Mesothelial cell of epicardium (in vitro differentiated cells): ENCODE results near the gene DGKD. TPM values are rescaled to one million over a fixed set of nuclear protein-coding genes. Genes with fewer than 3 reads are reported as not detected.

Experiments used
- DNase-seq, 2 experiments: peaks; one replicate each; pipeline ENCODE4 v3.0.0; 2021; ENCODE audit warnings: low spot score in 2 of 2; ENCODE audit not compliant: unreplicated experiment in 2 of 2
- H3K27ac Mint-ChIP-seq: 2 replicates; pipeline ENCODE4 v1.8.0; 2021; ENCODE audit warnings: mixed read lengths
- H3K27me3 Mint-ChIP-seq: 2 replicates; pipeline ENCODE4 v1.8.0; 2021; ENCODE audit warnings: low read depth, mixed read lengths
- H3K36me3 Mint-ChIP-seq: 2 replicates; pipeline ENCODE4 v1.8.0; 2021; ENCODE audit warnings: mixed read lengths
- H3K4me1 Mint-ChIP-seq: 2 replicates; pipeline ENCODE4 v1.8.0; 2021; ENCODE audit warnings: mixed read lengths
- H3K4me3 Mint-ChIP-seq: 2 replicates; pipeline ENCODE4 v1.8.0; 2021; ENCODE audit warnings: mild to moderate bottlenecking, moderate library complexity, mixed read lengths
- H3K9me3 Mint-ChIP-seq: 2 replicates; pipeline ENCODE4 v1.8.0; 2021; ENCODE audit warnings: mixed read lengths
- total RNA-seq: library from RNA; stranded (reverse); gene quantifications from 3 replicates; pipeline ENCODE4 v1.2.1, GENCODE V29; 2021
- TF ChIP-seq, protein P1 (sequence below): fragments of 200-600 bp; sonication (generic); IDR thresholded peaks from one replicate; pipeline ENCODE4 v1.5.0; 2021; ENCODE audit warnings: antibody characterized with exemption; ENCODE audit not compliant: unreplicated experiment

The DGKD gene
- total RNA-seq, 1 donor from 2014 or later, result 64.5 TPM

DNA sequence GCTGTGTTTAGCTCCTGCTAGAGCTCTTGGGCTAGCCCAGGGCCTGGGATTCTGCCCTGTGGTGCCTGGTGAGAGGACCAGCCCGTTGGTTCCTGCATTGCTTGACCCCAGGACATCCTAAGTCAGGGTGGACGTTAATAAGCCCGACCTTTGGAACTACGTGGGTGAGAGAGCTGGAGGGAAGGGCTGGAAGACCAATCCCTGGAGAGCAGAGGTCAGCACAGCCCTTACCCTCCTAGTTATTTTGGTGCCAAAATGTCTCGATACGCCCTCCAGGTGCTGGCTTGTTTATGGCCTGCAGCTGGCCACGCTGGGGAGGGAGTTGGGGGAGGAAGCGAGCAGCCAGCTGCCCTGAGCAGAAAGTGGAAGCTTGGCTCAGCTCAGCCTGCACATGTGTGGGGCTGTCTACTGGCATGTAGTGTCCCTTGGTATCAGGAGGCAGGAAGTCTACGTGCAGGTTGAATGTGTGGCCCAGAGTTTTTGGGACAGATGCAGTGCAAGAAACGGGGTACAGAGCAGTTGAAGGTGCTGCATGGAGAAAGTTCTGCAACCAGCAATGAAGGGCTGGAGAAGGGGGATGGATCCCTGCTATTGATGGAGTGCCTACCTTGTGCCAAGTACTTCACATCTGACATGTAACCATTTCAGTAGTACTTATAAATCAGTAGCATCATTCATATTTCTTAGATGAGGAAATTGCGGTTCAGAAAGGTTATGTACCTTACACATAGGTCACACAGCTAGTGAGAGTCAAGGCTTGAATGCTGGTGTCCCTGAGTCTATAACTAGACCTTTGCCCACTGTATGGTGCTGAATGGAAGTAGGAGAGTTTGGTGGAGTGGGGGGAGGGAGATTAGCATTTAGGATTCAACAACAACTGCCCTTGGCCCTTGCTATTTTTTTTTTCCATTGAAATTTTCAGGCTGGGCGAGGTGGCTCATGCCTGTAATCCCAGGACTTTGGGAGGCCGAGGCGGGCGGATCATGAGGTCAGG, 5.0 kb upstream of the DGKD start:
- H3K36me3 Mint-ChIP-seq, result no peaks in the 10 kb centered on the region
- H3K4me3 Mint-ChIP-seq, result no peak overlapping the region
- TF ChIP-seq, protein P1, sequence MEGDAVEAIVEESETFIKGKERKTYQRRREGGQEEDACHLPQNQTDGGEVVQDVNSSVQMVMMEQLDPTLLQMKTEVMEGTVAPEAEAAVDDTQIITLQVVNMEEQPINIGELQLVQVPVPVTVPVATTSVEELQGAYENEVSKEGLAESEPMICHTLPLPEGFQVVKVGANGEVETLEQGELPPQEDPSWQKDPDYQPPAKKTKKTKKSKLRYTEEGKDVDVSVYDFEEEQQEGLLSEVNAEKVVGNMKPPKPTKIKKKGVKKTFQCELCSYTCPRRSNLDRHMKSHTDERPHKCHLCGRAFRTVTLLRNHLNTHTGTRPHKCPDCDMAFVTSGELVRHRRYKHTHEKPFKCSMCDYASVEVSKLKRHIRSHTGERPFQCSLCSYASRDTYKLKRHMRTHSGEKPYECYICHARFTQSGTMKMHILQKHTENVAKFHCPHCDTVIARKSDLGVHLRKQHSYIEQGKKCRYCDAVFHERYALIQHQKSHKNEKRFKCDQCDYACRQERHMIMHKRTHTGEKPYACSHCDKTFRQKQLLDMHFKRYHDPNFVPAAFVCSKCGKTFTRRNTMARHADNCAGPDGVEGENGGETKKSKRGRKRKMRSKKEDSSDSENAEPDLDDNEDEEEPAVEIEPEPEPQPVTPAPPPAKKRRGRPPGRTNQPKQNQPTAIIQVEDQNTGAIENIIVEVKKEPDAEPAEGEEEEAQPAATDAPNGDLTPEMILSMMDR, result no peak
- peaks cover 19% of the 10 kb centered on the region for H3K4me1 Mint-ChIP-seq
- no peak for DNase-seq
- no peaks in the 10 kb centered on the region for H3K9me3 Mint-ChIP-seq
- H3K27ac Mint-ChIP-seq, result no peak overlapping the region
- H3K27me3 Mint-ChIP-seq, result peaks cover 44% of the 10 kb centered on the region

DNA sequence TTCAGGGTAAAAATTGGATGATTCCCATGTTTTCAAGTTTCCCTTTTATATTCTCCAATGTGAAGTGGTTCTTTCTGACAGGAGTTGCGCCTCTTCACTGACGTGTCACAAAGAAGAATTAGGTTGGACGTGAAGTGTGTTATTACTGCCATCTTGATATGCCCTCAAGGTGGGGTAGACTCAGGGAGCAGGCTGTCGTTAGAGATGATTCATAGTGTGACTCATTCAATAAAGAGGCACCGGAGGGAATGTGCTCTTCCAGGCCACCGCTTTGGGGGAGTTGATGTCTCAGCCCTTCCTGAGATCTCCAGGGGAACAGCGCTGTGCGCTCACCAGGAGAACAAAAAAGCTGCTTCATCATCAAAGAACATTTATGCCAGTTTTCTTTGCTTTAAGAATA, 3.6 kb upstream of the DGKD start:
- DNase-seq, result no peak
- Mint-ChIP-seq H3K9me3 (no peaks in the 10 kb centered on the region), H3K4me1 (peaks cover 25% of the 10 kb centered on the region), H3K27me3 (peaks cover 42% of the 10 kb centered on the region), H3K27ac (no peak overlapping the region), H3K36me3 (no peaks in the 10 kb centered on the region), H3K4me3 (no peak overlapping the region)
- TF ChIP-seq, protein P1, result no peak

DNA sequence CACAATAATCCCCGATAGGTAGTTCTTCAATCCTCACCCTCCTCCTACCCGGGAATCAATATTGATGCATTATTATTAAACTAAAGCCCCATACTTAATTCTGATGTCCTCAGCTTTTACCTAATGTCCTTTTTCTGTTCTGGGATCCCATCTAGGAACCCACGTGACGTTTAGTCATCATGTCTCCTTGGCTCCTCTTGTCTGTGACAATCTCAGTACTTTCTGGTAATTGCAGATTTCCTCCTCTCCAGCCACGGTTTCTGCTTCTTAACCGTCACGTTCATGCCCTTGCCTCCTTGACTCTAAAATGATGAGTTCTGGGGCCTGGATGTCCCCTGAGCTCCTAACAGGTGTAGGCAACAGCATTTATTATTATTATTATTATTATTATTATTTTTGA, 2.9 kb upstream of the DGKD start:
- Mint-ChIP-seq H3K36me3 (no peaks in the 10 kb centered on the region), H3K27me3 (peaks cover 39% of the 10 kb centered on the region), H3K9me3 (no peaks in the 10 kb centered on the region), H3K4me3 (no peak overlapping the region), H3K4me1 (peaks cover 32% of the 10 kb centered on the region), H3K27ac (no peak overlapping the region)
- TF ChIP-seq, protein P1, result no peak
- DNase-seq, result no peak

DNA sequence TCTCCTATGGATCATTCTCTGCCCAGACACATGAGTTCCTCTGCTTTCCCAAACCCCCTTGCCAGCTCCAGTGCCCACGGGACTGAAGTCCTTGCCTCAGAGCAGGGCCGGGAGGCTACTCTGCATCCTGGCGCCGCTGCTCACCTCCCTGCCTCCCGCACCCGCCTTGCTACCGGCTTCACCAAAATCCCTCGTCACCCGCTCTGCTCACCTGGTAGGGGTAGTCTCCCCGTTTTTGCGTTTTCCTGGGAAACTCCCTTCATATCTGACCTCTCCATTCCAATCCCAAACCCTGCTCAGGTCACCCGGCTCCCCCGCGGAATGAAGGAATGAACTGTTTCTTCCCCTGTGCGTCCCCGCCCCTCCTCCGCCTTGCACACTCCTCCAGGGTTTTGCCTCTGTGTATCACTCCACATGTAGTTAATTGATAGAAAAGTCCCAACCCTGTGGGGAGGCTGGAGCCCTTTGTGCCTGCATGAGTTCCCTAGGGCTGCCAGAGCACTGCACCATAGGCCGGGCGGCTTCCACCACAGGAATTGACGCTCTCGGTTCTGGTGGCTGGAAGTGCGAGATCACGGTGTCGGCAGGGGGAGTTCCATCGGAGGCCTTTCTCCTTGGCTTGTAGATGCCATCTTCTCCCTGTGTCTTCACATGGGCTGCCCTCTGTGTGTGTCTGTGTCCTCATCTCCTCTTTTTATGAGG, 2.0 kb upstream of the DGKD start:
- Mint-ChIP-seq H3K9me3 (no peaks in the 10 kb centered on the region), H3K4me3 (no peak overlapping the region), H3K4me1 (peaks cover 40% of the 10 kb centered on the region), H3K27me3 (peaks cover 36% of the 10 kb centered on the region), H3K36me3 (no peaks in the 10 kb centered on the region), H3K27ac (no peak overlapping the region)
- TF ChIP-seq, protein P1, result no peak
- DNase-seq, result no peak

DNA sequence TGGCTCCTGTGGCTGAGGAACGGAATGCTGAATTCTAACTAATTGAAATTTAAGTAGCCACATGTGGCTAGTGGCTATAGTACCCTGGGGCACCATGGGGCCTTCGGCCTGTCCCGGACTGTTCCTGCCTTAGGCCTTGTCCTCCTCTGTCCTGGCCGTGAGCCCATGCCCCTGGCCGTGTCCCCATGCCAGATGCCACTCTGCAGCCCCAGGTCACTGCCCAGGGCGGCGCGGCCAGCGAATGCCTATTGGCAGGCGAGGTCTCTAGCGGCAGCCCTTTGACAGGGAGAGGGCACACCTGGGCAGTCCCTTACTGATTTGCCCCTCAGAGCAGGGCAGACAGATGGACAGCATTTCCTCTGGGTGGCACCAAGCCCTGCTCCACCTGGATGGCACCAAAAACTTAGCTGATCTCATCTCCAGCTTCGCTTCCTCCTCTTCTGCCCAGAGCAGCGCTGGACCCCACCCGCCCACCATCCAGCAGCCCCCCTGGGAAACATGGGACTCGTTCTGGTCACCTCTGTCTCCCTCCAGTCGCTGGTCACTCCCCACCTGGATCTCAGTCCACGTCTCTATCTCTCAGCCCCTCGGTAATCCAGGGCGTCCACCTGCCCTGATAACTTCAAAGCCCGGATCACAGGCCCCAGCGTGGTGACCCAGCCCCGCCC, 1.1 kb upstream of the DGKD start:
- H3K27ac Mint-ChIP-seq, result peak overlapping the region; percentile 78
- peaks cover 27% of the 10 kb centered on the region for H3K27me3 Mint-ChIP-seq
- no peaks in the 10 kb centered on the region for H3K36me3 Mint-ChIP-seq
- H3K4me3 Mint-ChIP-seq, result peak overlapping the region; percentile 88
- H3K4me1 Mint-ChIP-seq, result peaks cover 40% of the 10 kb centered on the region
- no peaks in the 10 kb centered on the region for H3K9me3 Mint-ChIP-seq
- TF ChIP-seq, protein P1, result no peak
- no peak for DNase-seq
